ENCODE results near the gene PRMT1.
"Not testable (repeated sequence)": the region's sequence is repeated elsewhere in the genome, so short reads cannot be mapped to it uniquely, and the experiment has no call there.

Gene PRMT1

DNA sequence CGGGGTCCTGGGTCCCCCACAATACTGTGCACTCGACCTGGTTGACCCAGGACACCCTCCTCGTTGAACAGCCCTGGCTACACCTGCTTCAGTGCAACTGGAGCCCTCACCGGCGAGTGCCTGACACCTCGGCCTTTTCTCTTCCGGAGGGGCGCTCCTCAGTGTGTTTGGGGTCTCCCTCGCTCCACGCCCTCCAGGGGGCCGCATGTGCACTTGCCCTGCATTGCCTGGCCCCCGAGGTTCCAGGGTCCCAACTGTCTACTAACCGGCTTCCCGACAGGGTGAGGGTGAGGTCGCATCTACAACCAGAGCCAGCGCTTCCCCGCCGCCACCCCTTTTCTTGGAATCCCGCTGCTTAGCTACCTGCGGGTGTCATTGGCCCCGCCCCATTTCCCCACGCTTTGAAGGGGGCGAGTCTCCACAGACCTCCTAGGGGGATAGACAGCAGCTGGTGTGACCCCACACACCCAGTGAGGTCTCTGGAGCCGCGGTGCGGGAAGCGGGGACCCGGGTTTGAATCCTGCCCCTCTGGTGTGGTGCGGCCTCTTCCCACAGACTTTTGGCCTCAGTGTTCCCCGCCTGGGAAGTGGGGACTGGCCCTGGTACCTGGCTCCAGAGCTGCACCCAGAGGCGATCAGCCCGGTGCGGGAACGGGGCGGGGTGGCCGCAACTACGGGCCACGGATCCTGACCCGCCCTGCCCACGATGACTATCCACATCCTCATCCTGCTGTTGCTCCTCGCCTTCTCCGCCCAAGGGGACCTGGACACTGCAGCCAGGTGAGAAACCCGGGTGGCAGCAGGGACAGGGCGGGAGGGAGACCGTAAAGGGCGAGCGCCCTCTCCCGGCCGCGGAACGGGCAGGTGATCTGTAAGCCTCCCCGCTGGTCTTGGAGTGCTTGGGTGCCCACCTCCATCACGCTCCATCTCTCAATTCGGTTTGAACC is 12.3 kb downstream of the PRMT1 start, which contains the start of gene ADM5:
ADM5 (plus strand) TSS at position 462 of the 946 bp plus-strand sequence; CDS start at position 706, 244 bp downstream.
- DNase-seq (ENCODE audit: low spot score), result peak; percentile 71

DNA sequence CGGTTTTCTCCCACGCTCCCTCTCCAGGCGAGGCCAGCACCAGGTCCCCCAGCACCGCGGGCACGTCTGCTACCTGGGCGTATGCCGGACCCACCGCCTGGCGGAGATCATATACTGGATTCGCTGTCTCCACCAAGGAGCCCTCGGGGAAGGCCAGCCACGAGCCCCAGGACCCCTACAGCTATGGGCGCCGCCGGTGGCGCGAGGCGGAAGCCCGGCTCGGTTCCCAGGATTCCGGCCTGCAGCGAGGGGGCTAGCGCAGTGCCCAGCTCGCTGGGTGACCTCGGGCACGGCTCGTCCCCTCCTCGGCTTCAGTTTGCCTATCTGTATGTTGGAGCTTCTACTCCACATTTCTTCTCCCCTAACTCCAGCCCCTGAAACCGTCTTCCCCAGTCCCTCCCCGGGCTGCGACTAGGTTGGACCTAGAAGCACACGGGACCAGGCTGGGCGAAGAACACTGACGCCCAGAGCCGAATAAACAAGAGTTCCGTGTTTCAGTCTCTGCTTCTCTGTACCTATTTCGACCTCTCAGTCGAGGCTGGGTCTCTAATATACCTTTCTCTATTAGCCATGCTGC is 13.1 kb downstream of the PRMT1 start:
- no peak for DNase-seq (ENCODE audit: low spot score)

DNA sequence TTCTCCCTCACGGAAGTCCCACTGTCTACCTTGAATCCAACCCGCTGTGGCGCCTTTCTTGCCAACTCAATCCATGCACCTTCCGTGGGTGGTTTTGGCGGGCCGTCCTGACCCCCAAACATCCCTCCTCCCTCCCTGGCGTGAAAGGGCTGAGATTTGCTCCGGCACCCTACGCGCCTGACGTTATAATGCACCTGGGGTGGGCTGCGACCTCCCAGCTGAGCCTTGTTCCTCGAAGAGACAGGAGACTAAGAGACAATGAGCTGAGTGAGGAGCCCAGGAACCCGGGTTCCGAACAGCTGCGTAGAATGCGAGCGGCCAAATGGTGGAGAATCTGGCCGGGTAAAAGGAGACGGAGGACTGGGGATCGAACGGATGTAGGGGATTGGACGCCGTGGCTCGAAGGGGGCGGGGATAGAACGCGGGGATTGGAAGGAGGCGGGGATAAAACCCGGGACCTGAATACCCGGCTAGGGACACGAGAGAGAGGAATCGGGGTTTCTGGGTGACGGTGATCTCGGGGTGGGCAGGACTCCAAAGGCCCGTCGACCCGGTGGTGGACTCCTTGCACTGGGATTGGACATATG is 13.7 kb downstream of the PRMT1 start, which contains the start of gene CPT1C:
CPT1C (plus strand) TSS at position 461 of the 587 bp plus-strand sequence. CDS start 1,137 bp downstream, outside the sequence.
- peak; percentile 74 for DNase-seq (ENCODE audit: low spot score)

DNA sequence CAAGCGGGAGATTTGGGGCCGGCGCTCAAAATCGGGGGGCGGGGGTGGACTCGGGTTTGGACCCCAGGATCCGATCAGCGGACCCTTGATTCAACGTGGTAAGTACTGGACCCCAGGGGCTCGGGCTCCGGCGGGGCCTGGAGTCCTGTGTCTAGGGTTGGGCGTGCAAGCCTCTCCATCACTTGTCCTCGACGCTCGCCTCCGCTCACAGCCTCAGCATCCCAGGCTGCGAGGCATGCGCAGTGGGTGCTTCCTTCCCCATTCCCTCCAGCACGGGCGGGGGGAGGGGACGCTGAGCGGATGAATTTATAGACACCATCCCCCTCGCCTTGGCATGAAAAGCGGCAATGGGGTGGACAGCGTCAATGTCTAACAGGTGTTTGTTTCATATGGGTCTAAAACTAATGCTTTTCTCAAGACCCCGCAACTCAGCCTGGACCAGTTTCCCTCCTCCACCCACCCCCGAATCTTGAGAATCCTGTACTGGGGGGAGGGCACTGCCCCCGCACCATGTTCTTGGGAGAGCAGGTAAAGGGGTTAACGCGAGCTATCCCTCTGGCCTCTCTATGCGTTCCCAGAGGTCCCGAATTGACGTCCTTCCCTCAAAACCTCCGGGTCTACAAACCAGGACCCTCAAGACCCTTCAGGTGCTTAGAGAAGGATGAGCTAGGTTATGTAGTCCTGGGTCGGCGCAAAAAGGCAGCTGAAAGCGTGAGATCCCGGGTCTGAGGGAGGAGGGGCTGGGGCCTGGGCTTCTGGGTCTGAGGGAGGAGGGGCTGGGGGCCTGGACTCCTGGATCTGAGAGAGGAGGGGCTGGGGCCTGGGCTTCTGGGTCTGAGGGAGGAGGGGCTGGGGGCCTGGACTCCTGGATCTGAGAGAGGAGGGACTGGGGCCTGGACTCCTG is 14.4 kb downstream of the PRMT1 start:
- no peak for DNase-seq (ENCODE audit: low spot score)

DNA sequence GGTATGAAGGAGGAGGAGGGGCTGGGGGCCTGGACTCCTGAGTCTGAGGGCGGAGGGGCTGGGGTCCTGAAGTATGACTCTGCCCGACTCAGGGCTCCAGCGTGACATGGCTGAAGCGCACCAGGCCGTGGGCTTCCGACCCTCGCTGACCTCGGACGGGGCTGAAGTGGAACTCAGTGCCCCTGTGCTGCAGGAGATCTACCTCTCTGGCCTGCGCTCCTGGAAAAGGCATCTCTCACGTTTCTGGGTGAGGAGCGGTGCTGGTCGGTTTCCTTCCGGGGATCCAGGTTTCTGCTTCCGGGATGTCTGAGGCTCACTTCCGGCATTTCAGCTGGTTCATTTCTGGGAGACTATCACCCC is 15.1 kb downstream of the PRMT1 start:
- DNase-seq (ENCODE audit: low spot score), result no peak

DNA sequence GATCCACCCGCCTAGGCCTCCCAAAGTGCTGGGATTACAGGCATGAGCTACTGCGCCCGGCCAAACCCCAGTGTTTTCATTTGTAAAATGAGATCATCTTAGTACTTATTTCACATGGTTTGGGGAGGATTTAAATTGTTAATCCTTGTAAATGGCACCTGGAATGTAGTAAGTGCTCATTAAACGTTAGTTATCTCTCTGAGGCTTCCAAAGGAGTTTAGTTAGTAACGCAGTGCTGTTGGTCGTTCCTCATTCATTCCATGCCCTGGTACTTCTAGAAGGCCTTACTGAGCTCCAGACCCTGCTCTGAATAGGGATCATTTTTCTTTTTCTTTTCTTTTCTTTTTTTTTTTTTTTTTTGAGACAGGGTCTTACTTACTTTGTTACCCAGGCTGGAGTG is 19.0 kb downstream of the PRMT1 start:
- DNase-seq (ENCODE audit: low spot score), result no peak

DNA sequence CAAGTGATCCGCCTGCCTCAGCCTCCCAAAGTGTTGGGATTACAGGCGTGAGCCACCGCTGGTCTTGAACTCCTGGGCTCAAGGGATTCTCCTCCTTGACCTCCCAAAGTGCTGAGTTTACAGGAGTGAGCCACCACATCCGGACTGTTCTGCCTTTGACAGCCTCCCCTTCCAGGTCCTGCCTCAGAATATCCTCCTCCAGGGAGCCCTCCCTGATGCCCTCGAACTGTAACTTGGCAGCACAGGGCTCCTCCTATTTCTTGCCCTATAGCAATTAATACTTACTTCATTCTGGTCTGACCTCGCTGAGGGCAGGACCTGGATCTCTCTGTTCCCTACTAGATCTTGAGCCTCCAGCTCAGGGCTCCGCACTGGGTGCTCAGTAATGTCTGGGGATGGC is 19.8 kb downstream of the PRMT1 start:
- DNase-seq (ENCODE audit: low spot score), result no peak

GRCh38 chr19:49699364-49699763 is 22.3 kb downstream of the PRMT1 start:
- DNase-seq (ENCODE audit: low spot score), result no peak

DNA sequence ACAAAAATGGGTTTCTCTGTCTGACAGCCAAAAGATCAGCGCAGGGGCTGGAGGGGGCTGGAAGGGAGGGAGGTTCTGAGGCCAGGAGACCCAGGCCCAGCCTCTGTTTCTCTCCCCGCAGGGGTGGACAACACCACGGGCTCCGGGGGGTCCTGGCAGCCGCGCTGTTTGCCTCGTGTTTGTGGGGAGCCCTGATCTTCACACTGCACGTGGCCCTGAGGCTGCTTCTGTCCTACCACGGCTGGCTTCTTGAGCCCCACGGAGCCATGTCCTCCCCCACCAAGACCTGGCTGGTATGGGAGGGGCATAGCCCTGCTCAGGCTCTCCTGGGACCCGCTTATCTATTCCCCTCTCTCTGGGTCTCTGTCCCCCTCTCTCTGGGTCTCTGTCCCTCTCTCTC is 23.5 kb downstream of the PRMT1 start:
- no peak for DNase-seq (ENCODE audit: low spot score)

DNA sequence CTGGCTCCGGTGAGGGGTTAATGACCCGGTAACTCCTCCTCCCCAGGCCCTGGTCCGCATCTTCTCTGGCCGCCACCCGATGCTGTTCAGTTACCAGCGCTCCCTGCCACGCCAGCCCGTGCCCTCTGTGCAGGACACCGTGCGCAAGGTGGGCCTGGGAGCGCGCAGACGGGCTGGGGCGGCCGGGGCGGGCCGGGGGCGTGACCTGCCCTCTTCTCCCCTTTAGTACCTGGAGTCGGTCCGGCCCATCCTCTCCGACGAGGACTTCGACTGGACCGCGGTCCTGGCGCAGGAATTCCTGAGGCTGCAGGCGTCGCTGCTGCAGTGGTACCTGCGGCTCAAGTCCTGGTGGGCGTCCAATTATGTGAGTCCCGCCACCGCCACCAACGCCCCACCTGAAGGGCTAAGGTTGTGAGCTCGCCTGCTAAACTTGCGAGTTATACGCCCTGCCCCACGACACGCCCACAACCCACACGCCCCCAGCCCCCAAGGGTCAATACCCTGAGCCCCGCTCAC is 24.3 kb downstream of the PRMT1 start:
- DNase-seq (ENCODE audit: low spot score), result no peak

- no peak for DNase-seq (ENCODE audit: low spot score)
Measured at GRCh38 chr19:49704888-49705642, 28.0 kb downstream of the PRMT1 start.

DNA sequence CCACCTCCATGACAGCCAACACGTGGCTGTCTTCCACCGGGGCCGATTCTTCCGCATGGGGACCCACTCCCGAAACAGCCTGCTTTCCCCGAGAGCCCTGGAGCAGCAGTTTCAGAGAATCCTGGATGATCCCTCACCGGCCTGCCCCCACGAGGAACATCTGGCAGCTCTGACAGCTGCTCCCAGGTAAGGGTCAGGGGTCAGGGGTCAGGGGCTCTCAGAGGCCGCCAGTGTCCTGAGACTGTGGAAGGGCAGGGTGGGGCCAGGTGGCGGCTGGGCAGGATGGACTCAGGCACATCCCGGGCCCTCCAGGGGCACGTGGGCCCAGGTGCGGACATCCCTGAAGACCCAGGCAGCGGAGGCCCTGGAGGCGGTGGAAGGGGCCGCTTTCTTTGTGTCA is 28.8 kb downstream of the PRMT1 start:
- DNase-seq (ENCODE audit: low spot score), result no peak

GRCh38 chr19:49710372-49710951 is 33.4 kb downstream of the PRMT1 start:
- DNase-seq (ENCODE audit: low spot score), result no peak

GRCh38 chr19:49712397-49712859 is 35.4 kb downstream of the PRMT1 start:
- DNase-seq (ENCODE audit: low spot score), result peak; percentile 70

DNA sequence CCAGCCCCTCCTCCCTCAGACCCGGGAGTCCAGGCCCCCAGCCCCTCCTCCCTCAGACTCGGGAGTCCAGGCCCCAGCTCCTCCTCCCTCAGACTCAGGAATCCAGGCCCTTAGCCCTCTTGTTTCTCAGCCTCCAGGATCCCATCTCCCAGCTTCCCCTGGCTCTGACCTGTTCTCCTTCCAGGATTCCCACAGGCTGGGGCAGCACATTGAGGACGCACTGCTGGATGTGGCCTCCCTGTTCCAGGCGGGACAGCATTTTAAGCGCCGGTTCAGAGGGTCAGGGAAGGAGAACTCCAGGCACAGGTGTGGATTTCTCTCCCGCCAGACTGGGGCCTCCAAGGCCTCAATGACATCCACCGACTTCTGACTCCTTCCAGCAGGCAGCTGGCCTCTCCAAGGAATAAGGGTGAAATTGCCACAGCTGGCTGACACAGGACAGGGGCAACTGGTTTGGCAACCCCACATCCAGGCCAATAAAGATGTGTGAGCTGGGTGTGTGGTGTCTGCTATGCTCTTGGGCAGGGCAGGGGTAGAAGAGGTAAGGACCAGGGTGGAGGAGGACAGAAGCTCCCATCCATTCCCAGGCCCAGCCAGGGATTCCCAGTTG is 36.3 kb downstream of the PRMT1 start:
- no peak for DNase-seq (ENCODE audit: low spot score)

GRCh38 chr19:49716154-49716553 is 39.1 kb downstream of the PRMT1 start:
- DNase-seq (ENCODE audit: low spot score), result no peak

- DNase-seq (ENCODE audit: low spot score), result no peak
Measured at GRCh38 chr19:49718511-49718910, 41.4 kb downstream of the PRMT1 start.

- DNase-seq (ENCODE audit: low spot score), result no peak
Measured at GRCh38 chr19:49718991-49719390, 41.9 kb downstream of the PRMT1 start.

DNA sequence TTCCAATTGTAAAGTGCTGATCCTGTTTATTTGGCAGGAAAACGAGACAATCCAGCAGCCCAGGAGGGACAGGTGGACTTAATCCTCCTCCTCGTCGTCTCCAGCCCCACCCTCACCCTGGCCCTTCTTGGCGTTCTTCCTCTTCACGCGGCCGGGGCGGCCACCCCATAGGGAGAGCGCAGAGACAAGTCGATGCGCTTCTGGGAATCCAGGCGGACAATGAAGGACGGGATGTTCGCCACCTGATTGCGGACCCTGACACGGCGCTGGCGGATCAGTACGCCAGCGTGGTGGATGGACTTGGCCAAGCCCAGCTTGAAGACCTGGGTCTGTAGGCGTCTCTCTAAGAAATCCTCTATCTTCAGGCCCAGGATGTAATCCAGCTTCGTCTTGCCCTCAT is 42.3 kb downstream of the PRMT1 start:
- DNase-seq (ENCODE audit: low spot score), result not testable (repeated sequence)

Measured in SW480 (cell line).